Activated T-cell treated with anti-CD3 and anti-CD28 coated beads, Interleukin-2, amount 50 U/mL, for 72 hours (primary cell): ENCODE results near the gene CAMK1D. TPM values are rescaled to one million over a fixed set of nuclear protein-coding genes. Genes with fewer than 3 reads are reported as not detected.
"Not testable (repeated sequence)": the region's sequence is repeated elsewhere in the genome, so short reads cannot be mapped to it uniquely, and the experiment has no call there.

Source experiments
- ATAC-seq, 2 donors: fragments of 150-1000 bp; cut with Tn5 transposase; replicated peaks in 1 of 2; 2 replicates each; pipeline ENCODE4 v1.10.0; 2021; ENCODE audit warnings: moderate library complexity in 2 of 2, mild to moderate bottlenecking in 1 of 2
- DNase-seq, 2 donors: peaks; one replicate each; pipeline ENCODE4 v3.0.0; 2021 to 2022; ENCODE audit warnings: mixed read lengths in 1 of 2
- H3K27ac Mint-ChIP-seq: one replicate; pipeline ENCODE4 v1.8.0; 2022; ENCODE audit warnings: mild to moderate bottlenecking, moderate library complexity, mixed read lengths
- H3K27me3 Mint-ChIP-seq: one replicate; pipeline ENCODE4 v1.8.0; 2022; ENCODE audit warnings: low read depth, mixed read lengths
- H3K36me3 Mint-ChIP-seq, 2 donors: one replicate each; pipeline ENCODE4 v1.8.0; 2022; ENCODE audit warnings: mixed read lengths in 2 of 2, mild to moderate bottlenecking in 1 of 2; ENCODE audit not compliant: insufficient read depth in 2 of 2
- H3K4me1 Mint-ChIP-seq: one replicate; pipeline ENCODE4 v1.8.0; 2022; ENCODE audit warnings: low read depth, mixed read lengths
- H3K4me3 Mint-ChIP-seq, 2 donors: one replicate each; pipeline ENCODE4 v1.8.0; 2022; ENCODE audit warnings: mild to moderate bottlenecking in 2 of 2, mixed read lengths in 2 of 2, moderate library complexity in 2 of 2
- H3K9me3 Mint-ChIP-seq, 2 donors: one replicate each; pipeline ENCODE4 v1.8.0; 2022; ENCODE audit warnings: mixed read lengths in 2 of 2
- total RNA-seq, 2 donors: library from RNA; stranded (reverse); gene quantifications; one replicate each; pipeline ENCODE4 v1.2.3, GENCODE V29; 2022

Gene CAMK1D
- total RNA-seq, 2 donors from 2014 or later, result 19.9 to 25.3 TPM

DNA sequence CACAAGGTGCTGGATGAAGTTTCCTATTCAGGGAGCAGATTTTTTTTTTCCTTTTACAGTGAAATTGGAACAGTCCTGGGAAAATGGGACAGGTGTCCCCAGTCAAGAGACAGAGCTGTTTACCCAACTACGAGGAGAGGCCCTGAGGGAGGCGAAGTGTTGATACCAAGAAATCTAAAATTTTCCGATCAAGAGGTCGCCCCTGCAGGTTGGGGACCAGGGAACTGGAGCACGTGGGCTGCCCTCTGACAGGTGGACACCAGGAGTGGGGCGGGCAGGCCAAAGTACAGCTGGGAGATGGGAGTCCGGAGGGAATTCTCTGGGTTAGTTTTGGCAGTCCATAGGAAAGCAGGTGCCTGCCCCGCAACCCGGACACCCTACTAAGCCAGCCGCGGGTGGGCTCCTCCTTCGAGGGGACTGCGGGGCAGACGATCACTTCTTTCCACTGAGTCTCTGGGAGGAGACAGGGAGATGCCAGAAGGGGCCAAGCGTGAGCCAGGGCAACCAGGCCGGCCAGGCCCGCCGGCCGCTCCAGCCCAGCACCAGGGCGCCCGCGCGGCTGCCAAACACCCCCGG lies 965 bp upstream of the CAMK1D start:
- Mint-ChIP-seq H3K4me3 (peak overlapping the region; percentile 83 to 95), H3K36me3 (peaks cover 9 to 12% of the 10 kb centered on the region in 2 donors), H3K4me1 (peaks cover 41% of the 10 kb centered on the region), H3K27me3 (peaks cover 28% of the 10 kb centered on the region), H3K27ac (peak overlapping the region; percentile 91), H3K9me3 (no peaks in the 10 kb centered on the region)
- ATAC-seq, result no peak
- DNase-seq, result no peak

DNA sequence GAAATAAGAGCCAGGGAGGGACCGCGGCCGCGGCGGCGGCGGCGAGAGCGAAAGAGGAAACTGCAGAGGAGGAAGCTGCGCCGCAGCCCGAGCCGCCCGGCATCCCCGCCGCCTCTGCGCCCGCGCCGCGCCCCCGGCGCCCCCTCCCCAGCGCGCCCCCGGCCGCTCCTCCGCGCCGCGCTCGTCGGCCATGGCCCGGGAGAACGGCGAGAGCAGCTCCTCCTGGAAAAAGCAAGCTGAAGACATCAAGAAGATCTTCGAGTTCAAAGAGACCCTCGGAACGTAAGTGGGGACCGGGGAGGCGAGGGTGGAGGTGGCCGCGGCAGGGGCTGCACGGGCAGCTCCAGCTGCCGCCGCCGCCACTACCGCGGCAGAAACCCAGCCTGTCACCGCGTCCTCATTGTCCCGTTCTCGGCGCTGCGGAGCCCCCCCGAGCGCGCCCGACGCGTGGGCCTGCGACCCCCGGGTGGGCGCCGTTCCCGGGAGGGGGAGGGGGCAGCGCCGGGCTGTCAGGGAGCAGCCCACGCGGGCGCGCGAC lies 351 bp downstream of the CAMK1D start:
- Mint-ChIP-seq H3K36me3 (peaks cover 11 to 12% of the 10 kb centered on the region in 2 donors), H3K9me3 (no peaks in the 10 kb centered on the region), H3K27me3 (peaks cover 28% of the 10 kb centered on the region), H3K27ac (peak overlapping the region; percentile 89), H3K4me3 (peak overlapping the region; percentile 92 to 97), H3K4me1 (peaks cover 49% of the 10 kb centered on the region)
- DNase-seq, result no peak
- ATAC-seq, result no peak

DNA sequence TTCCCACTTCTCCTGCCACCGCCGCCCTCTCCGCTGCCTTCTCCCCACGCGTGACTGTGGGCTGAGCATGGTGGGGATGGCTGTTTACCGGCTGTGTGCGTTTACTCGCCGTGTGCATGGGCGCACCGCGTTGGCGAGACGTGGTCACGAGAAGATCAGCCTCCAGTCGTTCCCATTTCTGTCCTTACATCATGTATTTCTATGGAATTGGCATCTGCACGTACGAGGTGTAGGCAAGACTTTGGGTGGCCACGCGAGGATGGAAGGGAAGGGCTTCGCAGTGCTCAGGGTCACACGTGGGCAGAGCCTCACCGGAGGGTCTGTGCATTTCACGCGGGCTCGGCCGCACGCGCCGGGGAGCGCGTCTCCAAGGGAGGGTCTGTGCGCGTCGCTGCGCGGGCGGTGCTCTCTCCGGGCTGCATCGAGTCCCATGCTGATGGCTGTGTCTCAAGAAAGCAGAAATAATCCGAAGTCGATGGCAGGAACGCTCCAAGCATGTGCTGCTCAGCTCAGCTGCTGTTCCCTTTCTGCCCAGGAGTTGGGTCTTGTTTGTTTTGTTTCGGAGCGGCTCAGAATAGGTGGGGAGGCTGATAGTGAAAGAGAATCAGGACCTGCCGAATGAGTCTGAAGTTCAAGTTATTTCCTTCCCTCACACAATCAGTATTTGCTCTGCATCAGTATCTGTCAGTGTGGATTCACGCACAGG lies 973 bp downstream of the CAMK1D start:
- H3K4me1 Mint-ChIP-seq, result peaks cover 55% of the 10 kb centered on the region
- peak overlapping the region; percentile 91 to 96 for H3K4me3 Mint-ChIP-seq
- peak overlapping the region; percentile 88 for H3K27ac Mint-ChIP-seq
- DNase-seq (peak; percentile 47 to 63), ATAC-seq (peak; percentile 44 to 45)
- no peaks in the 10 kb centered on the region for H3K9me3 Mint-ChIP-seq
- H3K36me3 Mint-ChIP-seq, result peaks cover 11 to 12% of the 10 kb centered on the region in 2 donors
- H3K27me3 Mint-ChIP-seq, result peaks cover 28% of the 10 kb centered on the region

GRCh38 chr10:12350925-12351324 lies 1.6 kb downstream of the CAMK1D start:
- Mint-ChIP-seq H3K27me3 (peaks cover 28% of the 10 kb centered on the region), H3K4me1 (peaks cover 60% of the 10 kb centered on the region), H3K36me3 (peaks cover 11 to 12% of the 10 kb centered on the region in 2 donors), H3K4me3 (peak overlapping the region; percentile 91 to 96), H3K27ac (no peak overlapping the region), H3K9me3 (no peaks in the 10 kb centered on the region)
- no peak for DNase-seq
- no peak for ATAC-seq

DNA sequence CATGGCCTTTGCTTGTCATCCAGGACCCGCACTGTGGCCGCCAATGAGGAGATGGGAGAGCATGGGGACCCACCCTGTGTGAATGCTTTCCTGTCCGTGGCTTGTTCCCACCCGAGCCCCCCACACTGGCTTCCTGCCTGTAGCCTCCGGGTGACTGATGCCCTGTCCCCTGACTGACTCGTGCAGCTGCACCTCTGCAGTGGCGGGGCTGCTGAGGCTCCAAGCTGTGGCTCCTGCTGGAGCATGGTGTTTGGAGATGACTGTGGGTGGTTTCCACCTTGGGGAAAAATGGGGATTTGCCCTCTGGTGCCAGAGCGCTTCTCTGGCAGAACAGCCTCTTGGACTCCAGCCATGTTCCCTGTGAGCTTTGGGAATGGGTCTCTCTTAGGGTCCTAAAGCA lies 2.1 kb downstream of the CAMK1D start:
- peaks cover 28% of the 10 kb centered on the region for H3K27me3 Mint-ChIP-seq
- no peaks in the 10 kb centered on the region for H3K9me3 Mint-ChIP-seq
- peaks cover 60% of the 10 kb centered on the region for H3K4me1 Mint-ChIP-seq
- peak overlapping the region; percentile 91 to 96 for H3K4me3 Mint-ChIP-seq
- H3K36me3 Mint-ChIP-seq, result peaks cover 11 to 12% of the 10 kb centered on the region in 2 donors
- peak; percentile 20 to 32 for DNase-seq
- H3K27ac Mint-ChIP-seq, result no peak overlapping the region
- no peak for ATAC-seq

- H3K9me3 Mint-ChIP-seq, result no peaks in the 10 kb centered on the region
- peaks cover 11 to 12% of the 10 kb centered on the region in 2 donors for H3K36me3 Mint-ChIP-seq
- peaks cover 60% of the 10 kb centered on the region for H3K4me1 Mint-ChIP-seq
- DNase-seq, result no peak
- peaks cover 24% of the 10 kb centered on the region for H3K27me3 Mint-ChIP-seq
- no peak overlapping the region for H3K27ac Mint-ChIP-seq
- ATAC-seq, result no peak
- peak overlapping the region; percentile 46 to 96 for H3K4me3 Mint-ChIP-seq
Observed at GRCh38 chr10:12351889-12352288, 2.5 kb downstream of the CAMK1D start.

DNA sequence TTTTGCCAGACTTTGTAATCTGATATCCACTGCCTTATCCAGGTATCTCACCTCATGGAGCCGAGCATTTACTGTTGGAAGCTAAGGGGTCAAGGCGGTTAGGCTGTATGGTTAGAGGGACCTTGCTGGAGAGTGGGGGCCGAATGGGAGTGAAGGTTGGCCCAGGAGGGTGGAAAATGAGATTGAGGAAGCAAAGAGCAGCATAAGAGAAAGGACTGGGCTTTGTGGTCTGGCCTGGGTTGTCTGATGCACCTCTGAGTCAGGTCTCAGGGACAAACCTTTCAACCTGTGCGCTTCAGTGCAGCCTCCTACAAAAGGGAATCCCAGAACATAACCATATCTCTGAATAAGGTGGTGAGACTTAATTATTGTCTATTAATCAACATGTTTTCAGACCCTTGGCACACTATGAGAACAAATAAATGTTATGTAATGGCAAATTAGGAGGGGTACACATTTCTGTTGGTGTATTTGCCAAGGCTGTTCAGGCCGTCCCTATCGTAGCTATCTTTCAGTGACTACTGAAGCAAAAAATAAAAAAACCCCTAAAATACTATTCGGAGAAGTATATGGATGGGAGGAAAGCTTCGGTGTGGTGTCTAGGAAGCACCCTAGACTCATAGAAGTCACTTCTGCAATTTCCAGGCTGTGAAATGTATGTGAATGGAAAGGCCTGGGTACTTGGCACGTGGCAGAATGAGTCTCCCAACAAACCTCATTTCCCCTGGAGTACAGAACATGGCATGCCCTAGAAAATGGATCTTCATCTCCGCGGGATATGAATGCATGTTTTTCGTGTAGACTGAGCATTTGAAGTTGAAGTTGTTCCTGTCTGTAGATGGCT lies 4.3 kb downstream of the CAMK1D start:
- Mint-ChIP-seq H3K36me3 (peaks cover 10 to 11% of the 10 kb centered on the region in 2 donors), H3K9me3 (no peaks in the 10 kb centered on the region), H3K4me3 (peak overlapping the region in 1 of 2 donors; percentile 28), H3K27me3 (peaks cover 10% of the 10 kb centered on the region), H3K27ac (peak overlapping the region; percentile 4), H3K4me1 (peaks cover 59% of the 10 kb centered on the region)
- ATAC-seq, result no peak
- DNase-seq, result peak in 1 of 2 donors; percentile 33

- not testable (repeated sequence) for ATAC-seq, H3K27ac Mint-ChIP-seq, DNase-seq, H3K36me3 Mint-ChIP-seq, H3K4me3 Mint-ChIP-seq, H3K9me3 Mint-ChIP-seq
- Mint-ChIP-seq H3K4me1 (peaks cover 70% of the 10 kb centered on the region), H3K27me3 (peaks cover 10% of the 10 kb centered on the region)
Observed at GRCh38 chr10:12354696-12355095, 5.3 kb downstream of the CAMK1D start.

DNA sequence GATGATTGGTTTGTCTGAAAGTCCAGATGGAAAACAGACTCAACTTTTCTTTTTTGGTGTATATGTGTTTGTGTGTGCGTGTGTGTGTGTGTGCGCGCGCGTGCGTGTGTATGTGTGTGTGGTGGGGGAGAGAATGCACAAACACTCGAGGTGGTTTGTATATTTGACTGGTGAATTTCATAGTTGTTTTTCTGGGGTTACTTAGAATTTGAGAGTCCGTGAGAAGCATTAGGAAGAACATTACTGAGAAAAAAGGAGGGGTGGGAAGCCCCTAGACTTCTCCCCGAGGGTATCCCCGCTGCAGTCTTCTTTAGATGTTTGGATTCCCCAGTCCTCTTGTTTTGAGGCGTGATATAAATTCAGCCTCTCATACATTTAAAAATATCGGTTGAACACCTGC lies 6.0 kb downstream of the CAMK1D start:
- Mint-ChIP-seq H3K27ac (peak overlapping the region; percentile 0), H3K27me3 (peaks cover 6% of the 10 kb centered on the region), H3K4me3 (no peak overlapping the region), H3K4me1 (peaks cover 71% of the 10 kb centered on the region), H3K9me3 (no peaks in the 10 kb centered on the region), H3K36me3 (peaks cover 4 to 6% of the 10 kb centered on the region in 2 donors)
- DNase-seq, result no peak
- no peak for ATAC-seq

DNA sequence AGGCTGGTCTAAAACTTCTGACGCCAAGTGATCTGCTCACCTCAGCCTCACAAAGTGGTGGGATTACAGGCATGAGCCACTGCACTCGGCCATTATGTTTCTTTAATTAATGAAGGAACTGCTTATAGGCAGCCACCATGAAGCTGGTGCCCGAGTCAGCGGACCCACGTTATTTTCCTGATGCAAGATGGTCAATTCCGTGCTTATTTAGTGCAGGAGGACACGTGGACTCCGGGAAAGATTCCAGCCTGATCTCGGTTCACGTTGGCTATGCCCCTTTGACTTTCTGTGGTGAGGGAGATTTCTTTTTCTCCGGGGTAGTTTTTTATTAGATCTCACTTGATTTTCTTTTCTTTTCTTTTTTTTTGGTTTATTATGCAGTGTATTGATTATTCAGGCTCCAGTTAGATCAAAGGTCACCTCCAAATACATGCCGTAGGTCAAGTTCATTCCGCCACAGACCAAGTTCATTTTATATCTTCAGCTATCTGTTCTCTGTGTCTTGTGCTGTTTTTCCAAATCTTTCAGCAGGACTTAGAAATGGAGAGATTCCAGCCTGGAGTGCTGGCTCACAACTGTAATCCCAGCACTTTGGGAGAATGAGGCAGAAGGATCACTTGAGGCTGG lies 8.3 kb downstream of the CAMK1D start:
- Mint-ChIP-seq H3K27ac (no peak overlapping the region), H3K9me3 (no peaks in the 10 kb centered on the region), H3K4me3 (no peak overlapping the region), H3K4me1 (peaks cover 55% of the 10 kb centered on the region), H3K27me3 (no peaks in the 10 kb centered on the region), H3K36me3 (peaks cover 0 to 3% of the 10 kb centered on the region in 2 donors)
- DNase-seq (no peak), ATAC-seq (no peak)

GRCh38 chr10:12358863-12359564 lies 9.7 kb downstream of the CAMK1D start:
- DNase-seq, result peak; percentile 30 to 39
- H3K4me1 Mint-ChIP-seq, result peaks cover 42% of the 10 kb centered on the region

DNA sequence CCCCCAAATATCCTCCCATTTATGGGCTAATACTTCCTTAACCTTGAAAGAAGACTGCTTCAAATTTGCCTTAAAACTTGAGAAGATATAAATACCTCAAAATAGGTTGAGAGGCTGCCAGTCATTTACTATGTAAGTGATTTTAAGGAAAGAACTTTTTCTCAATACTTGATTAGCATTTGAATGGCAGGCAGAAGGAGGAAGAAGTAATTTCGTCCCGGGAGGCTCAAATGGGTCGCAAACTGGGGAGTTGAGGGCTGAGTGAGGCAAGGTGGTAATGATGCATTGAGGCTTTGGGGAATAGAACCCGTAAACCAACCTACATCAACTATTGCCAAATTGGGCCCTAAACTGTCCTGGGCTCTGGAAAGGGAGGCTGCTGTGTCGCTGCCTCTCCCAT lies 11.1 kb downstream of the CAMK1D start:
- H3K27me3 Mint-ChIP-seq, result no peaks in the 10 kb centered on the region
- no peak overlapping the region for H3K4me3 Mint-ChIP-seq
- no peaks in the 10 kb centered on the region for H3K36me3 Mint-ChIP-seq
- H3K4me1 Mint-ChIP-seq, result peaks cover 45% of the 10 kb centered on the region
- H3K9me3 Mint-ChIP-seq, result no peaks in the 10 kb centered on the region
- no peak overlapping the region for H3K27ac Mint-ChIP-seq
- DNase-seq (no peak), ATAC-seq (no peak)

More at GRCh38 chr10:12358863-12359564, 9.7 kb downstream of the CAMK1D start:
- Mint-ChIP-seq H3K27ac (no peak overlapping the region), H3K4me3 (peak overlapping the region; percentile 60 to 65), H3K9me3 (no peaks in the 10 kb centered on the region), H3K27me3 (no peaks in the 10 kb centered on the region), H3K36me3 (peaks cover 0 to 2% of the 10 kb centered on the region in 2 donors)
- peak; percentile 80 to 95 for ATAC-seq
